Stimulated activated naive CD8-positive, alpha-beta T cell treated with anti-CD3 and anti-CD28 coated beads, Interleukin-15, amount 100 ng/mL, for 72 hours (primary cell): ENCODE measurements around the gene ITGA2B.
A peak's percentile ranks its signal among the peaks of the same experiment; 100 is the strongest.

ENCODE experiments used
- ATAC-seq: fragments of 150-1000 bp; cut with Tn5 transposase; 2 replicates; pipeline ENCODE4 v1.10.0; 2021; ENCODE audit warnings: mild to moderate bottlenecking, moderate library complexity
- DNase-seq, 2 donors: peaks; one replicate each; pipeline ENCODE4 v3.0.0; 2021 to 2022
- H3K27ac Mint-ChIP-seq, 2 donors: one replicate each; pipeline ENCODE4 v1.8.0; 2022; ENCODE audit warnings: mild to moderate bottlenecking in 2 of 2, mixed read lengths in 2 of 2, moderate library complexity in 2 of 2
- H3K27me3 Mint-ChIP-seq: one replicate; pipeline ENCODE4 v1.8.0; 2022; ENCODE audit warnings: mixed read lengths
- H3K4me1 Mint-ChIP-seq: one replicate; pipeline ENCODE4 v1.8.0; 2022; ENCODE audit warnings: mild to moderate bottlenecking, mixed read lengths
- H3K4me3 Mint-ChIP-seq, 2 donors: one replicate each; pipeline ENCODE4 v1.8.0; 2022; ENCODE audit warnings: mild to moderate bottlenecking in 2 of 2, mixed read lengths in 2 of 2, moderate library complexity in 1 of 2
- H3K9me3 Mint-ChIP-seq, 2 donors: one replicate each; pipeline ENCODE4 v1.8.0; 2022; ENCODE audit warnings: mixed read lengths in 2 of 2

Gene ITGA2B

DNA sequence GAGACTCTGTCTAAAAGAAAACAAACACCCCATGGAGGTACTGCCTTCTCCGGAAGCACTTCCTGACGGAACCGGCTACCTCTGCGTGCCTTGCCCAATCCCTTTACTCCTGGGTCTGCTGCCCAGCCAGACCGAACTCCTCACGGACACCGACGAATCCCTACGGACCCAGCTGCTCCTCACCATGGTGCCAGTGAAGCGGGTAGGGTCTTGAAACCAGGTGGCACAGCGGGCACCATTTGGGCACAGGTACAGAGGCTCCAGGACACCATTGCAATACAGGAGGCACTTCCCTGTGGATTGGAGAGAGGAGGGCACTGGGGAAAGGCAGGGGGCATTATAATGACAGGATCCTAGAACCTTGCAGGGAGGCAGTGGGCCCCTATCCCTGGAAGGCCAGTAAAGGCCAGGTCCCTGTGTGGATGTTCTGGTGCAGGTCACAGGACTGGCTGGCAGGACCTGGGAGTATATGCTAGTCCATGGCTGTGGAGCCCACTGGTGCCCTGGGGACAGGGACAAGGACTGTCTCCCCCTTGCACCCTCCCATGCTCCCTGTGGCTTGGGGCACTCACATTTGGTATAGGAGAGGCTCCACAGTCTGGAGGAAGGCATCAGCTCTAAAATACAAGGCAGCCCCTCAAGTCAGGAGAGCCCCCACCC, 67.1 kb downstream of the ITGA2B start:
- no peak overlapping the region for H3K27ac Mint-ChIP-seq
- peak overlapping the region in 1 of 2 donors; percentile 5 for H3K4me3 Mint-ChIP-seq
- H3K9me3 Mint-ChIP-seq, result no peaks in the 10 kb centered on the region
- DNase-seq (no peak), ATAC-seq (no peak)
- H3K27me3 Mint-ChIP-seq, result peaks cover 10% of the 10 kb centered on the region
- H3K4me1 Mint-ChIP-seq, result peaks cover 37% of the 10 kb centered on the region
